Activated CD4-positive, alpha-beta T cell treated with anti-CD3 and anti-CD28 coated beads, Interleukin-2, amount 50 U/mL, for 1 hour (primary cell): Measurements from ENCODE around the gene RP2.

Experiments used
- DNase-seq: peaks from one replicate; pipeline ENCODE4 v3.0.0-alpha.2; 2020

Gene RP2

DNA sequence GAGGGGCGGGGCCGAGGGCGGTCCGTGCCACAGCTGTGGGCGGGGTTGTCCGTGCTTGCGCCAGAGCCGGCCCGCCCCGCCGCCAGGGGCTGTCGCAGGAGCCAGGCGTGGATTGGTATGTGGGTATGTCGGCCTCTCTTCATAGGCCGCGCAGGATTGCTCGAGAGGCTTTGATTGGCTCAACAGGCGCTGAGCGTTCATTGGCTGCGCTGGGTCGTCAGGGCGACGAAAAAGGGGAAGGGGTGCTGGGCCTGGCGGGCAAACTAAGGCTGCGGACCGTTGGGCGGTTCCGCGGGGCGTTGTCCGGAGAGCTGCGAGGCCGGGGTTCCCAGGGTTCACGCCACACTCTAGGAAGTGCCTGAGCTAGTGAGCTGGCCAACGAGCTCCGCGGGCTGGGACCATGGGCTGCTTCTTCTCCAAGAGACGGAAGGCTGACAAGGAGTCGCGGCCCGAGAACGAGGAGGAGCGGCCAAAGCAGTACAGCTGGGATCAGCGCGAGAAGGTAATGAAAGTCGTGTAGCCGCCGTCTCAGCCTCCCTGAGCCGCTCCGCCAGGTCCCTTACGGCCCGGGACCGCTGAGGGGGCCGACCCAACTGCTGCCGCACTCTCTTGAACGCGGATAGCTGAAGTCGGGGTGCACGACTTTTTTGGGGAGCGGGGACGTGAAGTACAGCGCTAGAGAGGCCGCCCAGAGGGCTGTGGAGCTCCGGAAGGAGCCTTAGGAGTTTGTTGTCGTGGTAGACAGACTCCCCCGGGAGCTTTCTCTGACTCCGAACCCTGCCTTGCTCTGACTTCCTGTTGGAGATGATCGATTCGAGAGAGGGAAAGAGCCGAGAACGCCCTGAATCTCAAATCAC lies at the start of gene RP2:
Gene RP2, plus strand, starts transcription at position 343 of the 857 bp plus-strand sequence. Its CDS starts 58 bp downstream, at position 401.
- peak; percentile 78 for DNase-seq

- DNase-seq, result no peak
Measured at GRCh38 chrX:46788902-46789301, 47.9 kb upstream of the RP2 start.

GRCh38 chrX:46791927-46792809 lies 44.7 kb upstream of the RP2 start:
- no peak for DNase-seq

DNA sequence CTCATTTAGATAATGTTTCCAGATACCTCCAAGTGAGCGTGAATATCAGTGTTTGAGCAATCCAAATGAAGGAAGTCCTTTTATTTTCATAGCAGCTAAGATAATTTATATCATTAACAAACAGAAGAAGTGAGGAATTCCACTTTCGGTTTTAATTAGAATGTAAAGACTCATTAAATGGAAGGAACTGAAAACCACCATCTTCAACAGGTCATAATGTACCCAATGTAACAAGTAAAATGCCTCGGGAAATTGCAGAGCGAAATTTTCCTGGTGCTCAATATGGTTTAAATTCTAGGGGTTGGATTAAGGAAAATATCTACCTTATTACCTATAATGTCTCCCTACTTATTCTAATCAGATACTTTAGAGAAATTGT lies 44.0 kb upstream of the RP2 start:
- no peak for DNase-seq

DNA sequence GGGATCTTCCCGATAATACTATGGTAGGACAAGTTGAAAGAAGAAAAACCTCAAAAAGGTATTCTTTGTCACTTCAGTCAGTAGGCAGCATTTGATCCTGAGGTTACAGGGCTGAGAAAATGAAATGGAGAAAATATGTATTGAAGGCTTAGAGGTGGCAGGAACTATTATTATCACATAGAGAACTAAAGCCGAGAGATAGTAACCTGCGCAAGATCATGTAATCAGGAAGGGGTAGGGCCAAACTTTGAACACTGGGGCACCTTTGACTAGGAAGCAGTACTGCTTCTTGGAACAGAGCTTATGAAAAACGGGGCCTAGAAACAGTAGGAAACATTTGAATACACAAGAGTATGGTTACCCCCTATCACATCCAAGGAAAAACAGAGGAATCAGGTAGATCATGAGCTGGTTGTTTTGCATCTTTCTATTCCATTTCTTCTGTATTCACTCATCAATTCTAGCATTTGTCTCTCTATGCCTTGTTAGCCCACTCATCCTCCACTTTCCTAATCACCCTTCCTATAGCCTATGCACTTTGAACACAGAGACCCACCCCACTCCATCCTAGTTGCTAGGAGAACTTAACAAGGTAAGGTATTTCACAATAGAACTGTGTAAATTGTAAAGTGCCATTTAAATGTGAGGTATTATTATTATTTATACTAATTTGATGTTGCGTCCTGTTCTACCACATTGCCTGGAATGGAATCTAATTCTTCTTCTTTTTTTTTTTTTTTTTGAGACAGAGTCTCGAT lies 43.3 kb upstream of the RP2 start:
- no peak for DNase-seq

DNA sequence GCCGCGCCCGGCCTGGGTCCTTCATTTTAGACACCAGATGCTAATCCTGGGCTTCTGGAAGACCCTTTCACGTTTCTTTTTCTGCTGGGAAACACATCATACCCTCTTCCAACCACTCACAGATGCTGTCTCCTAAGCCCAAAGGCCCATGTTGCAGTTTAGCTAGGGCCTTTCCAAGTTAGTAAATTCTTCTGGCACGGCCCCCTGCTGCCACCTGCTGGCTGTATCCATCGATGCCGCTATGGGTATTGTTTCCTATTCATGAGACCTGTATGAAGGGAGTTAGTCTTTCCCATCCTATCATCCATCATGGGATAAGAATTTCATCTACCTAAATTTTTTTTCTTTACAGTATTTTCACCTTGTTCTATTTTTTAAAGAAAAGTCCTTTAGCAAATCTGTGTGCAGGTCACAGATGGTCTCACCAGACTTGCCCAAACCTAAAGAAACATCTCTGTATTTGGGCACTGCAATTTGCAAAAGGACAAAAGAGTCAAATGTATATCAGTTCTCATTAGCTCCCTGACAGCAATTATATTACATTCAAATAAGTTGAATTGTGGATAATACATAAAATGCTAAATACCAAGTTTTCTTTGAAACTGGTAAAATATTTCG lies 40.2 kb upstream of the RP2 start:
- DNase-seq, result peak; percentile 70

- DNase-seq, result no peak
Measured at GRCh38 chrX:46803140-46803539, 33.7 kb upstream of the RP2 start.

GRCh38 chrX:46805270-46805669 lies 31.6 kb upstream of the RP2 start:
- DNase-seq, result no peak

GRCh38 chrX:46811121-46811520 lies 25.7 kb upstream of the RP2 start:
- no peak for DNase-seq

DNA sequence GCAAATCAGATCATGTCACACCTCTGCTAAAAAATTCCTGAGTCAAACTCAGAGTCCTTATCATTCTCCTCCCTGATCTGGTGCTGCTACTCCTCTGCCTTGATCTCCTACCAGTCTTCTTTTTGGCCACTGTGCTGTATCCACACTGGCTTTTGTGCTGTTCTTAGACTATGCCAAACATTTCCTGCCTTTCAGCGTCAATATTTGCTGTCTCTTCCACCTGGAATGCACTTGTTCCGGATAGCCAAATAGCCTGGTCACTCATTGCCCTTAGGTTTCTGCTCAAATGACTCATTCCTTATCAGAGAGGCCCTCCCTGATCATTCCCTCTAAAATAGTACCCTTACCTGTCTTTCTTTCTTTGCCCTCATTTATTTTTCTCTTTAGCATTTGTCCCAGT lies 24.4 kb upstream of the RP2 start:
- no peak for DNase-seq

DNA sequence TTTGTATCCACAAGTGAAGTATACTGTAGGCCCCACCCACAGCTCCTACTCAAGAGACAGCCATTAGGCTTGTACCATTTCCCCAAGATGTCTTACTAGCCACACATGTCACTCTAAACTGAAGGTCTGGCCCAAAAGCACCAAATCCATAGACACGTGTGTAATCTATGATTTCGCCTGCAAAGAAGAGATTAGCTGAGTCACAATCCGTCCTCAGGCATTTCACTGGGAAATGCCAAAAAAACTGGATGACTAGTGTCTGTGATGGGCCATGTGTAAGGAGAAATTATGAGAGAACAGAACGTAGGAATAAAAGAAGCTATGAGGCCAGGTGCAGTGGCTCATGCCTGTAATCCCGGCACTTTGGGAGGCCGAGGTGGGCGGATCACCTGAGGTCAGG lies 21.9 kb upstream of the RP2 start:
- DNase-seq, result no peak

DNA sequence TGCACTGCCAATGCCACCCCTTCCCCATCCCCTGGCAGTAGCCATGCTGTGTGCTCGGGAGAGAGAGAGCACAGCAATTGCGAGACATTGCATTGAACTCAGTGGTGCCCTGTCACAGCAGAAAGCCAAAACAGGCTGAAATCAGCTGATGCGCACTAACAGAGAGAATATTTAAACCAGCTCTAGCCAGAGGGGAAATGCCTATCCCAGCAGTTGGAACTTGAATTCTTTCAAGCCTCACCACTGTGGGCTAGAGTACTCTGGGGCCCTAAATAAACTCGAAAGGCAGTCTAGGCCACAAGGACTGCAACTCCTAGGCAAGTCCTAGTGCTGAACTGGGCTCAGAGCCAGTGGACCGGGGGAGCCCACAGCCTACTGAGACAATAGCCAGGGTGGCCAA lies 17.7 kb upstream of the RP2 start:
- DNase-seq, result no peak

GRCh38 chrX:46820391-46821100 lies 16.3 kb upstream of the RP2 start:
- no peak for DNase-seq

GRCh38 chrX:46823481-46823880 lies 13.4 kb upstream of the RP2 start:
- no peak for DNase-seq

DNA sequence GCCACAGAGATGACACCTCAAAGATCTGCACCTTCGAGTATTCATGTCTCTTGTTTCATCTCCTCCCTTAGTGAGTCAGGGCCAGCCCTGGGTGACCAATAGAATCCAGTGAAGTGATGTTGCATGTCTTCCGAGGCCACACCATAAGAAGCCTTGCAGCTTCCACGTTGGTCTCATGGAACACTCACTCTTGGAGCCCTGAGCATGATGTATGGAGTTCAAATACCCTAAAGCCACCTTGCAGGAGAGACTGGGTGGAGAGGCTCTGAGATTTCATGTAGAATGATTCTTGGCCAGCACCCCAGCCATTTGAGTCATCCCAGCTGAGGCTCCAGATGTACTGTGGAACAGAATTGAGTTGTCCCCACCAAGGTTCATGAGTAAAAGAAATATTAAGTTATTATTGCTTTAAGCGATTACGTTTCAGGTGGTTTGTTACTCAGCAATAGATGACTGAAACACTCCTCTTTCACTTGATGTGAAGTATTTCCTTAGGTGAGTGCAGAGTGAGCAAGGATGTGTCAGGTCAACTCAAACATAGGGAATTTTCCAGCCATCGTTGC lies 5.0 kb upstream of the RP2 start:
- DNase-seq, result no peak

DNA sequence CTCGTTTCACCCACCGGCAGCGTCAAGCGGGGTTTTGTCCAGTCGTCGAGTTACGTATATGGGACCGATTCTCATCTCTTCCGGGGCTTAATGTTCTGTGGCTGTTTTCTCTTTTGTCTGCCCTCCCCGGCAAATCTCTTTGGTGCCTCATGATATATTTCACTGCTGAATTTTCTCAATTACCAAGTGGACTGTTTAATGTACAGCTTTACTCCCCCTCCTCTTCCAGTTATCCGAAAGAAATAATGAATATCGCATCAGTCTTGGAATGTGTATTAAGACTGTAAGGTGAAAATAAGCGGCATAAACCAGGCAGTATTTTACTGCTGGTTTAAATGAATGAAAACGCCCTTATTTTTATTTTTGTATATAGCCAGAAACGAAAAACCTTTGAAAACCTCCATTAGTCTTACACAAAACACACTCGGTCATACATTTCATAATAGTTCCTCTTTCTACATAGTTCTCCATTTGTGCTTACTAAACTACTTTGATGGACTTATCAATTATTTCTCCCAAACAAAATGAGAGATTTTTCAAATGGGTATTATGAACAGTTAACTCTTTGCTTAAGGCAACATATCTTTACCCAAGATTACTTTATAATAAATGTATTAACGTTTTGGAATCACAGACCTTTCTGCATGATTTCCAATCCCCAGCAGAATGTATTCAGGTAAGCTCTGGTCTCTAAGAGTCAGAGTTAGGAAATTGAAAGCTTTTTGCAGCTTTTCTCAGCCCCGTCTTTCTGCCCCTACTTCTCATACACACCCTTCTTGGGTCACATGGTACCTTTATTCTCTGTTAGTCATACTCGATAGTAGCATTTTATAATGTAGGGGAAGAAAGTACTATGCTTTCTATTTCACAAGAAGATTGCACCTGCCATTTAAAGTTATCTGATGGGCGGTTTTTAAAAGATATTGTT lies 979 bp downstream of the RP2 start:
- DNase-seq, result no peak

- DNase-seq, result no peak
Measured at GRCh38 chrX:46838486-46838870, 1.6 kb downstream of the RP2 start.

DNA sequence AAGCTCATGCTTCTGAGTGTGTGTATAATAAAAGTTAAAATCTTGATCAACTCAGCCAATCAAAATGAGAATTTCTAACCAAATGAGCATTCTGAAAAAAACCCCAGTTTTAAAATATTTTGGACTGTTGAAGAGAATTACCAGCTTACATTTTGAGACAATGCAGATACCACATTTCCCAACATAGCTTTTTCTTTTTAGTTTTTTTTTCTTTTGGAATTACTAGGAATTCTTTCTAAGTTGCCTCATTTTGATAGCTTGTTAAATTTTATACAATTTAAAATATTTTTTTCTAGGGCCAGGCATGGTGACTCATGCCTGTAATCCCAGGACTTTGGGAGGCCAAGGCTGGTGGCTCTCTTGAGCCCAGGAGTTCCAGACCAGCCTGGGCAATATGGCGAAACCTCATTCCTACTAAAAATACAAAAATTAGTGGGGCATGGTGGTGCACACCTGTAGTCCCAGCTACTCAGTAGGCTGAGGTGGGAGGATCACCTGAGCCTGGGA lies 2.2 kb downstream of the RP2 start:
- no peak for DNase-seq

DNA sequence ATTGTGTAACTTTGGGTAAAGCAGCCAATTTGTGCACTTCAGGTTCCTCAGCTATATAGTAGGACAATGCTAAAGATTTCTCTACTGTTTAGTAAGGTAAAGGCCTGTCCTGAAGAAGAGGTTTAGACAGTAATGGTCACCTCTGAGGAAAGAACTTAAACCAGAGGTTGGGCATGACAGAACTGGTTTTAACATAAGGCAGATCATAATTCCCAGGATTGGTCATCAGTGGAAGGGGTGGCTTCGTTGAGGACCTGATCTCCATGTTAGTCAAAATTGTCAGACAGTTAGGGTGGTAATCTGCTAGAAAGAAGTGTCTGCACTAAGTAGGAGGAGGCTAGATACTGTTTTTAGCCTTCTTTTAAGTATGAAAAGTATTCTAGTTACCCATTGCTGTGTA lies 4.1 kb downstream of the RP2 start:
- no peak for DNase-seq

- no peak for DNase-seq
Measured at GRCh38 chrX:46841346-46841745, 4.5 kb downstream of the RP2 start.

- DNase-seq, result no peak
Measured at GRCh38 chrX:46844913-46845312, 8.1 kb downstream of the RP2 start.
